GM19328 (cell line): Measurements from ENCODE around the gene INPP4A.
"Not testable (repeated sequence)": the region's sequence is repeated elsewhere in the genome, so short reads cannot be mapped to it uniquely, and the experiment has no call there.

Experiments used
- ATAC-seq: cut with Tn5 transposase; IDR thresholded peaks from one replicate; pipeline ENCODE4 v1.9.1; 2021; ENCODE audit warnings: mild to moderate bottlenecking, moderate library complexity; ENCODE audit not compliant: unreplicated experiment

Gene INPP4A

DNA sequence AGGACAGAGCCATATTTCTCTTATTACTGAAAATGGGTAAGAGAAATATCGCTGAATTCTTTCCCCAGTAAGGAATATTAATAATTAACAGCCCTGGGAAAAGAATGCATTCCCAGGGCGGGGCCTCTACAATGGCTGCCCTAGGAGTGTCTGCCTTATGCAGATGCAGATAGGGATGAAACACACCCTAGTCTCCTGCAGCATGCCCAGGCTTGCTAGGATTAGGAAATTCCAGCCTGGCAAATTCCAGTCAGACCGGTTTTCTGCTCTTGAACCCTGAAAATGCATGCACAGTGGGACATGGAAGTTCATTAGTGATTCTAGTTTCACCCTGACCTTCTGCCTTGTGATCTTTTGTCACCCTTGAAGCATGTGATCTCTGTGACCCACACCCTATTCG, 9.0 kb upstream of the INPP4A start:
- not testable (repeated sequence) for ATAC-seq

DNA sequence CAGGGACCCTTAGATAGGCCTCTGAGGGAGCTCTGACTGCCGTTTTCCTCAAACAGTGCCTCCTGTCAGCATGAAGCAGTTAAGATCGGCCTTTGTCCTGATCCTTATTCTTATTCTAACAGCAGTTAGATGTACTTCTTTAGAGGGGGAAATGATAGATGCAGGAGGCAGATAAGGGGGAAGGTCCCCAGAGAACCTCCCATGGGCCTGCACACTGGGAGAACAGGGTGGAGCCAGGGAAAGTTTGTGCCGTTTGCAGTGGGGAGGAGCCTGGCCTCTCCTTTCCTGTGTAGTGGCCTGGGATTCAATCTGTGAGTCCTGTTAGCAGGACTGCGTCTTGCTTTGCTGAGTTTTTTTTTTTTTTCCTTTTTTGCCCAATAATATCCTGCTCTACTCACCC, 7.9 kb upstream of the INPP4A start:
- no peak for ATAC-seq

DNA sequence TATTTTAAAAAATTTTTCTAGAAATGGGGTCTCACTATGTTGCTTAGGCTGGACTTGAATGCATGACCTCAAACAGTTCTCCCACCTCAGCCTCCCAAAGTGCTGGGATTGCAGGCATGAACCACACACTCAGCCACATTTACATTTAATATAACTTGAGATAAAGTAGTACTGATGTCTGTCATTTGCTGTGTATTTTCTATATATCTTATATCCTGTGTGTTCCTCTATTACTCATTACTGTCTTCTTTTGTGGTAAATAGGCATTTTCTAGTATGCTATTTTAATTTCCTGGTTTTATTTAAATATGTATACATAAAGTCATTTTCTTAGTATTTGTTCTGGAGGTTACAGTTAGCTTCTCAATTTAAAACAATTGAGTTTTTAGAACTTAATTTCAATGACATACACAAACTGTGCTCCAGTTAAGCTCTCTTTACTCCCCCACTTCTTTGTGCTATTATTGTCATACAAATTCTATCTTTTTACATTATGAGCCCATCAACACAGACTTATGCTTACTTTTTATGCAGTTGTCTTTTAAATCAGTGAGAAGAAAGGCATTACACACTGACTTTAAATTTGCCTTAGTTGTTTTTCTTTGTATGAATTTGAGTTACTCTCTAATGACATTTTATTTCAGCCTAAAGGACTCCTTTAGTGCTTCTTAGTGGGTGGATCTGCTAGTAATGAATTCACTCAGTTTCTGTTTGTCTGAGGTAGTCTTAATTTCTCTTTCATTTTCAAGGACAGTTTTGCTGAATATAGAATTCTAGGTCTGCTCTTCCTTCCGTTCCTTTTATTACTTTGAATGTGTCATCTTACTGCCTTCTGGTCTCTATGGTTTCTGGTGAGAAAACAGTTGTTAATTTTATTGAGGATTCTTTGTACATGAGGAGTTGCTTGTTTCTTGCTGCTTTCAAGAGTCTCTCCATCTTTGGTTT, 6.2 kb upstream of the INPP4A start:
- no peak for ATAC-seq

DNA sequence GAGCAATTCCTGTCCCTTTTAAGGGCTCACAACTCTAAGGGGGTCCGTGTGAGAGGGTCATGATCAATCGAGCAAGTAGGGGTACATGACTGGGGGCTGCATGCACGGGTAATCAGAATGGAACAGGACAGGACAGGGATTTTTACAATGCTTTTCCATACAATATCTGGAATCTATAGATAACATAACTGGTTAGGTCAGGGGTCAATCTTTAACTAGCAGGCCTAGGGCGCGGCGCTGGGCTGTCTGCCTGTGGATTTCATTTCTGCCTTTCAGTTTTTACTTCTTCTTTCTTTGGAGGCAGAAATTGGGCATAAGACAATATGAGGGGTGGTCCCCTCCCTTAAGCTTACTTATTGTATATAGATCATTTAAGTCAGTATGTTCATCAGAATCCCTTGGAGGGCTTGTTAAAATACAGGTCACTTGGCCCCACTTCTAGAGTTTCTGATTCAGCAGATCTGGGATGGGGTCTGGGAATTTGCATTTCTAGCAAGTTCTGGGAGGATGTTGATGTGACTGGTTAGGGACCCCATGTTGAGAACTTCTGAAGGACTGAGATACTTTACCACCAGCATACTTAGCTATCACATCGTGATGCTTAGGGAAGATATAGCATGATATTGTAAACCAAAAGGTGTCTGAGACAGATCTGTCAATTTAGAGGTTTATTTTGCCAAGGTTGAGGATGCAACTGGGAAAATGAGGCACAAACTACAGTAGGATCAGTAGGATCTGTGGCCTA, 2.8 kb upstream of the INPP4A start:
- ATAC-seq: no peak

DNA sequence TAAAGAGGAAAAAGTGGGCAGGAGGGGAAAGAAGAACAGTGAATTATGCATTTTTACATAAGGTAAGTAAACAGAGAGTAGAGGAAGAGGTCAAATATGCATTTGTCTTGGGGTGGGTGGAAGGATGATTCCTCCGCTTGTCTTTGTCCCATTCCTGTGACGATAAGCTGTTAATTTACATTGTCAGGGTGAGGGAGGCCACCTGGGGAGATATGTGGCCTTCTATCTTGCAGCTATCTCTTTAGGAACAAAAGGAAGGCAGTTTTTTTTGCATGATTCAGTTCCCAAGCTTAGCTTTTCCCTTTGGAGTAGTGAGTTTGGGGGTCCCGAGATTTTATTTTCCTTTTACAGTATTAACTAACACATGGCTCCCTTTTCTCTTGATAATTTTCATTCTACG, 2.2 kb upstream of the INPP4A start:
- no peak for ATAC-seq

DNA sequence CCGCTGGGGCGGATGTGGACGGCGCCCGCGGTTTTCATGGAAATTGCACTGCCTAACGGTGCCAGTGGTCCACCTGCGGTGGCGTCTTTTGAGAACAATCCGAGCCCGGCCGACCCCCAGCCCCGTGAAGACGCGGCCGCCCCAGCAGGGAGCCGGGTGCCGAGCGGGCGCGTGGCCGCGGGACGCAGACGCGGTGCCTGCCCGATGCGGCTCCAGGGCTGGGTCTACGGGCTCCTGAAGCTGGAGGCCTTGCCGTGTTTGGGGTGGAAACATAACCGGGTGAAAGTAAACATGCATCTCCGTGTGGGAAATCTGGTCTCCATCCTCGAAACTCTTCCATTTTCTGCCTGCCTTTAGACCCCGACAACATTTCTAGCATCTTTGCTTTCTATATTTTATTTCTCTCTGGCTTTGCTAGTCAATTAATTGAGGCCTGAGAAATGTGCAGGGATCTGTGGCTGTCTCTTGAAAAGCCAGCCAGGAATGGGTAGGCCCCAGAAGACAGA, 572 bp downstream of the INPP4A start:
- ATAC-seq: peak; percentile 22

DNA sequence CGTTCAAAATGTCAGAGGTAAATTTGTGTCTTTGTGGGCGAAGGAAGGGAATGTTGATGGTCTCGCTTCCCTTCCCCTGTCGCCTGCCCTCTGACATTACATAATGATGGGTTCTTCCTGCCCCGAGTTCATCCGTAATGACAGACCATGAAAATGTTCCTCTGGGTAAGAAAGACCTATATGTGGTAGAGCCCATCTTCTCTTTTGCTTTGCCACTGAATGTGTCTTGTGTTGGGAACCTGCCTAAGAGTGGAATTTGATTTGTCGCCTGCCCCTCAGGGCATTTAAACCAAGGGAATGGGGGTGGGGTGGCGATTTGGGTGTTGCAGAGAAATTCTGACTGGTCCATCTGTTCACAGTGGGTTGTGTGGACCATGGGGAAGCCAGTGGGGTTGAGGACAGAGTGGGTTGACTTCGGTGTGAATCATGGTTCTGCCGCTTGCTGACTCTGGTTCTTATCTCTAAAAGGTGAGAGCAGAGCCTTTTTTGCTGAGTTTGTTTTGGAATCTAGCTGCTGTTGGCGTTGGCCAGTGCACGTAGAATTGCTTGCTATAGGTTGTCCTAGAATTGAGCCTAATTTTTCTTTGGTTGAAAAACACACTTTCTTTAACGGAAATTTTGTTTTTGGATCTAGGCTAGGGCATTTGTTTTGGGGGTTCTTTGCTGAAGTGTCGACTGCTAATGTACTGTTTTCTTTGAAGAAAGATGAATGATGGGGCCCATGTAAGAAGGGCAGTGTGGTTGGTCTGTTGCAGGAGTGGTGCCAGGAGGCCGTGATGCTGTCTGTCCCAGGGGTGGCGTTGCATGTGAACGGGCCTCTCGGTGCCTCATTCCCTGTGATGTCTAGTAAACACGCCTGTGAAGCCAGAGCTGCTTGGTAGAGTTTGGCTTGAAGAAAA, 1.3 kb downstream of the INPP4A start:
- ATAC-seq: no peak

DNA sequence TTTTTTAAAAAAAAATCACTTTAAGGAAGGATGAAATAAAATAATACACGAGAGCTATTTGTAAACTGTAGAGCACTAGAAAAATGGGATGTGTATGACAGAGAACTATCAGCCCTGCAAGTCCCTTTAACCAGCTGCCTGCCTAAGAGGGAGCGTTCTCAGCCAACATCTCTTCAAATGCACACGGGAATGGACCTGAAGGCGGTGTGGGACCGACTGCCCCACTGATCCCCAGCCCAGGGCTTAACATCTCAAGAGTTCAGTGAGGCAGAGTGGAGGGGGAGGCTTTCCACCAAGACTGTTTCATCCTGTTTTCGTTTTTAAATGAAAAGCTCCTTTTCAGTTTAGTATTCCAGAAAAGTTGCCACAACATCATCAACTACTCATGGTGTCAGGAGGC, 2.2 kb downstream of the INPP4A start:
- no peak for ATAC-seq

DNA sequence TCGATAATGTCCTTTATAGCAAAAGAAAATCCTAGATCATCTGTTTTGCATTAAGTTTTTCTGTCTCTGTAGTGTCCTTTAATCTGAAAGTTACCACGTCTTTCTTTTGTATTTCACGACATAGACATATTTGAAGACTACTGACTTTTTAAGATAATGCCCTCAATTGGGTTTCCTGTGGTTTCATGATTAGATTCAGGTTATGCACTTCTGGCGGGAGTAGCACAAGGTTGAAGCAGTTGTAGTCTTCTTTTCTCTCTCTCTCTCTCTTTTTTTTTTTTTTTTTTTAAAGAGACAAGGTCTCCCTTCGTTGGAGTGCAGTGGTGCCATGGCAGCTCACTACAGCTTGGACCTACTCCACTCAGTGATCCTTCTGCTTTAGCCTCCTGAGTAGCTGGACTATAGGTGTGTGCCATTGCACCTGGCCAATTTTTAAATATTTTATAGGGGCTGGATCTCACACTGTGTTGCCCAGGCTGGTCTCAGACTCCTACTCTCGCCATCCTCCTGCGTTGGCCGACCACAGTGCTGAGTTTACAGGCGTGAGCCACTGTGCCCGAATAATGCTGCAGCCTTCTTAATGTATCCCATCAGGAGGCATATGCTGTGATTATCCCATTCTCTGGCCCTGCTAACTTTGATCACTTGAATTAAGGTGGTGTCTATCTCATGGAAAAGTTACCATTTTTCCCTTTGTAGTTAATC, 3.9 kb downstream of the INPP4A start:
- no peak for ATAC-seq

DNA sequence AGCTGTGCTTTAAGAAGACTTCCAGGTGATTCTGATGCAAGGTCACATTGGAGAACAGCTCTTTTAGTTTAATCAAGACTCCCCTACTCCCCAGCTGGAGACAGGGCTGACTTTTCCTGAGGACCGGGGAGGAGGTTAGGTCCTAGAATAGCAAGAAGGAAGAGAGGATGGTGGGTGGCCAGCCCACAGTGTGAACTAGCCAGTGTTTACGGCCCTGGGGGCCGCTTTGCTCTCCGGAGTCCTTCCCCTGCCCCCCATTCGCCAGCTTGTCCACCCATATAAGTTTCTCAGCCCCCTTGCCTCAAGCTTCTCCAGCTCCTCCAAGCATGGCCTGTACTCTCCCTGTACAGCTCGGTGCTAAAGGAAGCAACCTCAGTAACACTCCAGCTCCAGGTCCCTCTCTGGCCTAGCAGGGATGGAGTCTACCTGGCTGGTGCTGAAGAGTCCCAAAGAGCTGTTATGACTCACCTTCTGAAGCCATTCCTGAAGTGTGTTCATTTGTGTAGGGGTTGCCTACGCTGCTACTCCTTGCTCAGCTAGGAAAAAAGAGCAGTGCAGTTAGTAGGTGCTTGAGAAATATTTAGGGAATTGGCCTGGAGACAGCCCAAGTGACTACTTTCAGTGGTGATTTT, 7.9 kb downstream of the INPP4A start:
- no peak for ATAC-seq

DNA sequence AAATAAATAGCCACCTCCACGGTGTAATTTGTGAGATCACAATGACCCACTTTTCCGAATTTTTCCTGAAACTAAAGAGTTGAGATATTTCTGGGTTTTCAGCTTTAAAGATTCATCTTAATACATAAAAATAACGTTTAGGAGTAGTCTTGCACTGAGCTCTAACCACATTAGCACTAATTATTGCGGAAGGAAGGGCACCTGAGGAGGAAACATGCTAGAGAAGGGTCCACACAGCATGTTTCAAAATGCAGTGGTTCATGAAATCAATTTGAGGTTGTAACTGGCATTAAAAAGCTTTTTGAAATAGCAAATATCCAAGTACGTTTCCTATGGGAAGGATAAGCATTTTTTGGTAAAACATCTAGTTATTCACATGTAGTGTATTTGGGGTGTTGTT, 8.4 kb downstream of the INPP4A start:
- no peak for ATAC-seq

DNA sequence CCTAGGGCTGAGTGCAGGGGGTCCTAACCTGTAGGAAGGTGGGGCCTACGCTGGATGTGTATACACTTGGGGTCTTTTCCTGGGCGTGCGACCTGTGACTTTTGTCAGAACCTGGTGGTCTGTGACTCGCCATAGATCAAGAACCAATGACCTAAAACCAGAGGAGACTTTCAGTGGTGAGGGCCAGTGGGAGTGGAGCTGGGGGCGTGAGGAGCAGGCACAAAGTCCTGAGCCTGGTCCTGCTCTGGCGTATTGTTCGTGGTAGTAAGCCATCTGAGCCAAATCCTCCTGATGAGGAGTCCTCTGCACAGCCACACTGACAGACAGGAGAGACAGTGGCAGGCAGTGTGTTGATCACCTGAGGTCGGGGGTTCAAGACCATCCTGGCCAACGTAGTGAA, 8.9 kb downstream of the INPP4A start:
- no peak for ATAC-seq

DNA sequence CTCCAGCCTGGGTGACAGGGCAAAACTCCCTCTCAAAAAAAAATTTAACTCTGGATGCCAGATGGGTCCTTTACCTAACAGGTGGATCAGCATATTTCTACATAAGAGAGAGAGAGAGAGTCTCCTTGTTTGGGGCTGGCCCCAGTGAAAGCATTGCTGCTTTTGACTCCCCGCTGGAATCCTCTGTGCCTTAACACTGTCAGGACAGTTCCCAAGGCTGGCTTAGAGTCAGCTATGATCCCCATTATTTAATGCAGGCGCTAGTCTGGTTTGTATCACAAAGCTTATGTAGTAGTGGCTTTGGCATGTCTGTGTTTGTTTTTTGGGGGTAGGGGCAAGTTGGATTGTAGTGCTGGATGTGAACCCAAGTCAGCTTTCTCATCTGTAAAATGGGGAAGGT, 9.4 kb downstream of the INPP4A start:
- ATAC-seq: no peak

DNA sequence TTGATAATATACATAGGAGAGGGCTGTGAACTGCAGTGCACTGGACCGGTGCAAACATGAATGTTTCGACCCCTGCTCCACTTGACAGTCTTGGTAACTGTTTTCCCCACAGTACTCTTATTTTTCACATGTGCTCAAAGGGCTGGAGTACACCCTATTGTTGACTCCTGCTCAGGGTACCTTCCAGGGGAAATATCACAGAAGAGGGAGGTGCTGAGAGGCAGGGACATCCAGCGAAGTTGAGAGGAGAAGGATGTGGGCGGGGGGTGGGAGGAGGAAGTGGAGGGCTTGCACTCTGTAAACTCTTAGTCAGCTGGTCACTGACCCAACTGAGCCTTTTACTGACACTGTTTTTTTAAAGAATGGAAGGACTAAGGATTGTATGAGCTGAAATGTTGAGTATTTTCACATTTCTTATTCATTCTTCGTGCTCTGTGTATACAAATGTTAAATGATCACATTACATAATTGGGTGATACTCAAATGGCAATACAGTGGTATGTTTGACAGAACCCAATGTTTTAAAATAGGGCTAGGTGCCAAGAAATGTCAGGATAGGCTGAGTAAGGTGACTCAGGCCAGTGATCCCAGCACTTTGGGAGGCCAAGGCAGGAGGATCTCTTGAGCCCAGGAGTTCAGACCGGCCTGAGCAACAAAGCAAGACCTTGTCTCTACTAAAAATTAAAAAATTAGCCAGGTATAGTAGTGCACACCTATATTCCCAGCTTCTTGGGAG, 10.0 kb downstream of the INPP4A start:
- ATAC-seq: no peak

DNA sequence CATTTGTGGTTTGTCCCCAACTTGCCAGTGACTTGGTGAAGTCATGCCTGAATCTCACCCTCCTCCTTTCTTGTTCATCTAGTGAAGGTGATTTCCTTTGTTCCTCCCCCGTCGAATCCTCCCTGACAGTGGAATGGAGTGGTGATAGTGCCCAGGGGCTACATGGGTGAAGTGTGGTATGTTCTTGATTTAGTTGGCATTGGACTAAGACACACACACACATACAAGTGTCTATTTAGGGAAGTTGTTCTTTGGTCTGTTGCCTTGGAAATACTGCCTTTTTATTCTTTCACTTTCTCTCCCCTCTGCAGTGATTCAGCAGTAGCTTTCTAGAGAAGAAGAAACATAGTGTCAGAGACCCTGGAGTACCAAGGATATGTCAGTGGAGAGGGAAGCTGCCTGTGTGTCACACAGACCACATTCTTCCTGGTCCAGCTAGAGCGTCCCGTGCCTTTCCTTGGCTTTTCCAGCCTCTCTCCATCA, 10.9 kb downstream of the INPP4A start:
- ATAC-seq: no peak

DNA sequence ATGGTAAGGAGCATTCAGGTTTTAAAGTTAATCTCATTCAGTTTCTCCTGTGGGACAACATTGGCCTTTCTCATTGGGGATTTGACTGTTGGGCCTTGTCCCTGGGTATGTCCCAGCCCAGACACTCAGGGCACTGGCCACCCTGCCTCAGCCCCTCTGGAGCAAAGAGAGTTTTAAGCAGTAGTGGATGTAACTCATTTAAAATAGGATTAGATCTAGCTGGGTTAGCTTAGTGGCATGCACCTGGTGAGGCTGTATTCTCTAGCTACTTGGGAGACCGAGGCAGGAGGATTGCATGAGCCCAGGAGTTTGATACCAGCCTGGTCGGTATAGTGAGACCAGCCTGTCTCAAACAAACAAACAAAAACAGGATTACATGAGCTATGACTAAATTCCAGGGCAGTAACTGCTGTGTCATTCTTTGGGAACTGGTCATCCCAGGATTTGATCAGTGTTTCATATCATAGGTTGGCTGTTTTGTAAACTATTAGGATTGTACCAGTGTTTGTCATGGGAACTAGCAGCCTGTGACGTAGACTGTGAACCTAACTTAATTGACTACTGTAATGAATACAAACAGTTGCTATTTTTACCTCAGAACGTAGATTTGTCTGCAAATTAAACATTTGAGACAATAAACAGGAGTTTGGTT, 12.5 kb downstream of the INPP4A start:
- ATAC-seq: no peak

DNA sequence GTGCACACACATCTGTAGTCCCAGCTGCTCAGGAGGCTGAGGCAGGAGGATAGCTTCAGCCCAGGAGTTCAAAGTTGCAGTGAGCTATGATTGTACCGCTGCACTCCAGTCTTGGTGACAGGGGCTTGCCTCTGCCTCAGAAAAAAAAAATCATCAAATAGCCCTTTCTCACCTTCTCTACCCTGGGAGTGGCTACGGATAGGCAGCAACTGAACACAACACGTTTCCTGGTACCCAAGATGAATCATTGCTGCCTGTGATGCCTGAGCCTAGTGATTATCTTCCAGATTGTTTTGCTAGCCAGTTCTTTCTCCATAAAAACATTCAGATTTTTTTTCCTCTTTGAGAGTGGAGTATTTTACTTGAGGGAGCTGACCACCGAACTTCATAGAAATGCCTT, 13.5 kb downstream of the INPP4A start:
- no peak for ATAC-seq

DNA sequence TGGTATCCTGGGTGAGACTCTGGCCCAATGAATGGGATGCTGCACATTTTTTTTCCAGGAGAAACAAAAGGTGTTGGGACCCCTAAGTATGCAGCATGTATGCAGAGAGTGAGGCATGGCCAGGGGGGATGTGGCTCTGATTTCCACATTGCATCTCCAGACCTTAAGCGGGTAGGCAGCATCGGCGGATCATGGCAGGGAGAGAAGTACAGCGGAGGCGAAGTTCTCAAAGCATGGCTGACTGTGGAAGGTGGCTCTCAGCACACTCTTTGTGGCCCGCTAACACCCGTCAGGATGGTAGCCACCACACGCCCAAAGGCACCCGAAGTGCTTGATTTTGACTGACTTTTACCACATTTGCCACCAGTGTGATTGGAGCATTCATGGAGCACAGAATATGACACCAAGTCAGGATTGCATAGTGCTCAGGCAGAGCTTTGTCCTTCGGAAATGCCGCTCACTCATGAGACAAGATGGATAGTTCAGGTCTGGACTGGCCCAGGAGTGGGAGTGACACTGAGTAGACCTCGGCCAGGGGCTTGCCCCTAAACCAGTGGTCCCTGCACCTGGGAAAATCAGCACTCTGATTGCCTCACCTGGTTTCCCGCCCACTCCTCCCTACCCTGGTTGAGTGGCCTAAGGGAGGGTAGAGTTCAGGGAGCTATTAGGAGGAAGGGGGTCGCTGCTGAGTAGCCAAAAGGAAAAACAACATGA, 14.2 kb downstream of the INPP4A start:
- ATAC-seq: no peak
